Duodenal mucosa (tissue), 2 donors: ENCODE measurements around the gene RITA1.

Experiments
- H3K27ac ChIP-seq: one replicate; pipeline ENCODE4 v1.7.0; 2013; ENCODE audit warnings: low read depth, low read length
- H3K27me3 ChIP-seq, 2 donors: one replicate each; pipeline ENCODE4 v1.7.0; 2013; ENCODE audit warnings: low read length in 2 of 2, control low read depth in 1 of 2; ENCODE audit not compliant: insufficient read depth in 2 of 2, control insufficient read depth in 1 of 2
- H3K36me3 ChIP-seq, 2 donors: one replicate each; pipeline ENCODE4 v1.7.0; 2013; ENCODE audit warnings: low read length in 2 of 2, control low read depth in 1 of 2; ENCODE audit not compliant: insufficient read depth in 2 of 2, control insufficient read depth in 1 of 2
- H3K4me1 ChIP-seq, 2 donors: one replicate each; pipeline ENCODE4 v1.7.0; 2013; ENCODE audit warnings: low read length in 2 of 2, control low read depth in 1 of 2; ENCODE audit not compliant: insufficient read depth in 2 of 2, control insufficient read depth in 1 of 2
- H3K4me3 ChIP-seq, 2 donors: one replicate each; pipeline ENCODE4 v1.7.0; 2013; ENCODE audit warnings: low read length in 2 of 2, low read depth in 1 of 2
- H3K9ac ChIP-seq, 2 donors: one replicate each; pipeline ENCODE4 v1.7.0; 2013; ENCODE audit warnings: low read length in 2 of 2, low read depth in 1 of 2
- H3K9me3 ChIP-seq, 2 donors: one replicate each; pipeline ENCODE4 v1.7.0; 2013; ENCODE audit warnings: low read length in 2 of 2, control low read depth in 1 of 2; ENCODE audit not compliant: control insufficient read depth in 1 of 2

The RITA1 gene

DNA sequence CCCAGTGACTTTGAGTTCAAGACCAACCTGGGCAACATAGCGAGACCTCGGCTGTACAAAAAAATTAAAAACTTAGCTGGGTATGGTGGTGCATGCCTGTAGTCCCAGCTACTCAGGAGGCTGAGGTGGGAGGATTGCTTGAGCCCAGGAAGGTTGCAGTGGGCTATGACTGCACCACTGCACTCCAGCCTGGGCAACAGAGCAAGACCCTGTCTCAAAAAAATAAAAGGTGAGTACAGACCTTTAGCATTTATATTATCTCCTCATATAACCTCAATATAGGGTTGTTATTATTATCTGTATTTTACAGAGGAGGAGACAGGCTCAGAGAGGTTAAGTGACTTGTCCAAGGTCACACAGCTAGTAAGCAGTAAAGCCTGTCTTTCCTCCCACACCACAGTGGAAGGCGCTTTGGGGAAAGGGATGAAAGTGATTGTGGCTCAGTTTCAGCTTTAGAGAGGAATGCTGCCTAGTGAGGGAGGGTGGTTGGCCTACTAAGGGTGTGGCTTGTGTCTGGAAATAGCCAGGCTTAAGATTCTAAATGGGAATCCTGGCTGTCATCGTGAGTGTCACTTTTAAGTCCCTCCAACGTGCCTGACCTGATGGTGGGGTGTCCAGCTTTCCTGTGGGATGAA, 43.0 kb downstream of the RITA1 start:
- no peak overlapping the region for H3K9ac ChIP-seq
- H3K36me3 ChIP-seq, result peaks cover 40 to 58% of the 10 kb centered on the region in 2 donors
- H3K4me3 ChIP-seq, result no peak overlapping the region
- peaks cover 41 to 48% of the 10 kb centered on the region in 2 donors for H3K4me1 ChIP-seq
- no peaks in the 10 kb centered on the region for H3K27me3 ChIP-seq
- H3K27ac ChIP-seq, result no peak overlapping the region
- no peaks in the 10 kb centered on the region for H3K9me3 ChIP-seq

DNA sequence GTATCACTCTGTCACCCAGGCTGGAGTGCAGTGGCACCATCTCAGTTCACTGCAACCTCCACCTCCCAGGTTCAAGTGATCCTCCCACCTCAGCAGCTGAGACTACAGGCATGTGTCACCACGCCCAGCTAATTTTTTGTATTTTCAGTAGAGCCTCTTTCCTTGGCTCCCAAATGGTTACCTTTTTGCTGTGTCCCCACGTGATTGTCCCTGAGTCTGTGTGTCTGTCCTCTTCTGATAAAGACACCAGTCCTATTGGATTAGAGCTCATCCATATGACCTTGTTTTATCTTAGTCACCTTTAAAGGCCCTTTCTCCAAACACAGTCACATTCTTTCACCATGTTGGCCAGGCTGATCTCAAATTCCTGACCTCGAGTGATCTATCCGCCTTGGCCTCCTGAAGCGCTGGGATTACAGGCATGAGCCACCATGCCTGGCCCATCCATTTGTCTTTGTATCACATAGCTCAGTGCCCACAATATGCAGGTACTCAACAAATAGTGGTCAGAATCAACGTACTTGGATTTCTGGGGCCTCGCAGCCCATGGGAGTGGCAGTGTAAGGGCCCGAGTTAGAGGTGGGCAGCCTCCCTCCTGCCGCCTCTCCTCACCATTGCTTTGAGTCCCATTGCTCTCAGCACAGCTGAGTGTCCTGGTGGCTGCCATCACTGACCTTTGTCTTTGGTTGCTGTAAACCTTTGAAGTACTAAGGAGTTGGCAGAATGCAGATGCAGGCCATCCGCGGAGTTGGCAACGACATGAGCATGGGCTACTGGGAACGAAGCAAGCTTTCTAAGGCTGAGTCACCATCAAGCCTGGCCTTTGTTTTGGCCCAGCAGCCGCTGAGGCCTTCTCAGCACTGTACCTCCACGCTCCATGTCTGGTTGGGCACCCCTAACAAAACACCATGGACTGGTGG, 45.1 kb downstream of the RITA1 start:
- H3K4me1 ChIP-seq, result peaks cover 36 to 41% of the 10 kb centered on the region in 2 donors
- H3K9me3 ChIP-seq, result no peaks in the 10 kb centered on the region
- no peak overlapping the region for H3K27ac ChIP-seq
- H3K9ac ChIP-seq, result no peak overlapping the region
- no peaks in the 10 kb centered on the region for H3K27me3 ChIP-seq
- no peak overlapping the region for H3K4me3 ChIP-seq
- peaks cover 40 to 72% of the 10 kb centered on the region in 2 donors for H3K36me3 ChIP-seq

DNA sequence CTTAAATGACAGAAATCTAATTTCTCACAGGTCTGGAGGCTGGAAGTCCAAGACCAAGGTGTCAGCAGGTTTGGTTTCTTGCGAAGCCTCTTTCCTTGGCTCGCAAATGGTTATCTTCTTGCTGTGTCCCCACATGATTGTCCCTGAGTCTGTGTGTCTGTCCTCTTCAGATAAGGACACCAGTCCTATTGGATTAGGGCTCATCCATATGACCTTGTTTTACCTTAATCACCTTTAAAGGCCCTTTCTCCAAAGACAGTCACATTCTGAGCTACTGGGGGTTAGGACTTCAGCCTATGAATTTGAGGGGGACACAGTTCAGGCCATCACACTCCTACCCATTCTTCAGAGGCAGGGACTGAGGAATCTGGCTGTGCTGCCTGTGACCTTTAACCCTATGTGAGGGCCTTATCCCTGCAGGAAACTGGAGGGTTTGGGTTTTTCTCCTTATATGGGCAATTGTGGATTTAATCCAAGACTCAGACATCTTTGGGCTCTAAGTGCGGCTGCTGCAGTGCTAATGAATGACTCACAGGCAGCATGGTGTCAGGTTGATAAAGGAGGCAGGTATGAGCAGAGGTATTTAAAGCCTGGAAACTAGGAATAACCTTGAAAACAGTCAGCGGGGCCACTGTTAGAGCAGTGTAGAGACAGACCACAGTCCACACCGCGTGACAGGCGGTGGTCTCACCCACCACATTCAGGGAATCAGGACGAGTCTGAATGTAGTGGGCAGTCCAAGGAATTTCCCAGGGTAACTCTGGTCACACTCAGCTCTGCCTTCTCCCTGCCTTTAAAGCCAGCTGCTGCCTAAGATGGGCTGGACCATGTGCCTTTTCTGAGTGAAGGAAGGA, 45.9 kb downstream of the RITA1 start:
- H3K4me3 ChIP-seq, result no peak overlapping the region
- peaks cover 44 to 50% of the 10 kb centered on the region in 2 donors for H3K4me1 ChIP-seq
- no peak overlapping the region for H3K27ac ChIP-seq

DNA sequence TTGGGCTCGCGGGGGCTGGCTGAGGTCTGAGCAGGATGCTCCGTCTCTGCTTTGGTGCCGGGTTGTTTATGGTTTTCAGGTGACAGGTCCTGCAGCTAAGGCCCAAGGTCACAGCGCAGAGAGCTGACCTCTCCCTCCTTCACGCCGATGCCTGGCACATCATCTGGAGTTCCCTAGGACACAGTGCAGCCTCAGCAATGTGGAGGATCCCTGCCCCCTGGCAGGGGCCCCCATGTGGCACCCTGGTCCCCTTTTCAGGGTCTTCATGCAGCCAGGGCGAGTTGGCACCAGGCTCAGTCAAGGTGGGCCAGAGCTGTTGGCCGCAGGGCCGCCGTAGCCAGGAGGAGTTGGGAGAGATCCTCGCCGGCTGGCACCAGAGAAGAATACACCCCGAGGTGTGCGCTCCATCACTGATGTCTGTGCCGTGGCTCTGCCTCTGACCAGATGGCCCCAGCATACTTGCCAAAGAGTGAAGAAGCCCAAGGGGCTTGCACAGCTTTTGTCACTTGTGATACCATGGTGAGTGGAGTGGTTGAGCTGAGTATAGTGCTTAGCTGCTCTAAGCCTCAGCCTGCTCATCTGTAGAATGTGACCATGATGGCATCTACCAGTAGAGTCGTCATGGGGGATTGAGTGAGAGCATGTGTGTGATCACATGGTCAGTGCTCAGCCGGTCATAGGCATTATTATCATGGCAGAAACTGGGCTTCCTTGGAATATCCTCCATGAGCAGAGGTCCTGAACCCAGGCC, 46.7 kb downstream of the RITA1 start:
- H3K36me3 ChIP-seq, result peaks cover 39 to 68% of the 10 kb centered on the region in 2 donors
- H3K27ac ChIP-seq, result no peak overlapping the region
- H3K4me1 ChIP-seq, result peaks cover 52 to 55% of the 10 kb centered on the region in 2 donors
- no peaks in the 10 kb centered on the region for H3K9me3 ChIP-seq
- no peaks in the 10 kb centered on the region for H3K27me3 ChIP-seq
- H3K9ac ChIP-seq, result no peak overlapping the region
- no peak overlapping the region for H3K4me3 ChIP-seq

More for the DNA sequence above, 45.9 kb downstream of the RITA1 start:
- Histone ChIP-seq H3K9me3 (no peaks in the 10 kb centered on the region), H3K27me3 (no peaks in the 10 kb centered on the region), H3K9ac (no peak overlapping the region), H3K36me3 (peaks cover 45 to 73% of the 10 kb centered on the region in 2 donors)

DNA sequence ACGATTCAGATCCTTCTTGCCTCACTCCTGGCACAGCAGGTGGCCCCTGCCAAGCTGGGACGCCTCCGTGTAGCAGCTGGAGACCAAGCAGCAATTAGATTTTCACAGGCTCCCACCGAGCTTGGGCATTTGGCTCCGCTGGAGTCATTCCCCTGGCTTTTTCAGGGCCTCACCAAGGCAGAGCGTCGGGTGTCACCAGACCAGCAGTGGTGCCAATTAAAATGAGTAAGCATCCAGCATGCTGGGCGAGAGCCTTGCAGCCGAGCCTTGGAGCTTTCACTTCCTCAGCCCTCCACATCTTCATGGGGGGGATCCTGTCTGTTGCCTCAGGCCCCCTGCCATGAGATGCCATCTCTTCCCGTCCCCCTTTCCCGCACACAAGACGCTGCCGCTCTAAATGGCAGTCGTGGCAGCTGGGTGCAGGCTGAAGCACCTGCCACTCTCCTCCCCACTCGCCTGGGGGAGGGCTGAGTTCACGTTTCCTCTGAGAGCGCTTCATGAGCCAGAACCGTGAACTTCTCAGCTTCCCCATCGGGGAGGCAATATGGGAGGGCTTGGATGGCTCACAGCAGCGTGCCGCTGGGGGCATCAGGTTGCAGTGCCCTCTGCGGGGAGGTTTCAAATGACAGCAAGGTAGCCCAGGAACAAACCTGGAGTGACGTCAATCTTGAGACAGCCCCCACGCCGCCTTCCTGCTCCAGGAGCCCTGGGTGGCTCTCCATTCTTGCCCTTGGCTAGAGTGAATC, 47.5 kb downstream of the RITA1 start:
- Histone ChIP-seq H3K9ac (no peak overlapping the region), H3K9me3 (no peaks in the 10 kb centered on the region), H3K27ac (no peak overlapping the region), H3K4me3 (no peak overlapping the region), H3K4me1 (peaks cover 58 to 59% of the 10 kb centered on the region in 2 donors), H3K27me3 (no peaks in the 10 kb centered on the region), H3K36me3 (peaks cover 36 to 60% of the 10 kb centered on the region in 2 donors)

DNA sequence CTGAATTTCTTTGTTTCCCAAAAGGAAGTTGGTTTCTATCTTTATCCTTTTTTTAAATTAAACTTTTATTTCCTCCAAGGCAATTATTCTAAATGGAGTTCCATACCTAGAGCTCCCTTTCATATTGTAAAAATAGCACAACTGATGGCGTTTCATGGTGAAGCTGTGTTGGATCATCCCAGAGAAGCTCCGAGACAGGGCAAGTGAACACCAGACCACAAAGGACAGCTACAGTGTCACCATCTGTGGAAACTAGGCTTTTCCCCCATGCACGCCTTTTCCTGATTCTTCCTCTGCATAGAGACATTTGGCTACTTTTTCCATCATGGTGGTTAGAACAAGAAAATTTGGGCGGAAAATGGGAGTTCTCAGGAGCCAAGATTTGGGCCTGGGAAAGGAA, 48.4 kb downstream of the RITA1 start:
- H3K27ac ChIP-seq, result no peak overlapping the region
- H3K27me3 ChIP-seq, result no peaks in the 10 kb centered on the region
- no peak overlapping the region for H3K4me3 ChIP-seq
- H3K9ac ChIP-seq, result no peak overlapping the region
- peaks cover 60 to 63% of the 10 kb centered on the region in 2 donors for H3K4me1 ChIP-seq
- no peaks in the 10 kb centered on the region for H3K9me3 ChIP-seq
- H3K36me3 ChIP-seq, result peaks cover 34 to 55% of the 10 kb centered on the region in 2 donors

DNA sequence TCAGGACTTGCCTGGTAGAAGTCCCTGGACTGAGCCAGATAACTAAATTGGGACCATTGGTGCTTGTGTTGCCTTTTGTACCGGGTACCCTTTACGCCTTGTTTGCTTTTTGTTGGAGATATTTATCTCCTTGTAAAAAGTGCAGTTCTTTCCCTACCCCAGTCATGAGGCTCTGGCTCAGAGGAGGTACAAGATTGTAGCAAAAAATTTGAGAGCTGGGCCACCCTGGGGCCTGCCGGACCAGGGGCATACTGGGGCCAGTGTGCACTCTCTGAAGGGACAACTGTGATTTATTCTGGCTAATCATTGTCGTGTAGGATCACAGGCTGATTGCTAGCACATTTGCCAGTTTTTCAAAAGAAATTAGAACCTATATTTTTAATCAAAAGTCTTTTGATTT, 49.0 kb downstream of the RITA1 start:
- no peaks in the 10 kb centered on the region for H3K27me3 ChIP-seq
- no peak overlapping the region for H3K4me3 ChIP-seq
- H3K36me3 ChIP-seq, result peaks cover 34 to 51% of the 10 kb centered on the region in 2 donors
- H3K27ac ChIP-seq, result no peak overlapping the region
- H3K9ac ChIP-seq, result no peak overlapping the region
- H3K9me3 ChIP-seq, result no peaks in the 10 kb centered on the region
- peaks cover 59 to 63% of the 10 kb centered on the region in 2 donors for H3K4me1 ChIP-seq

DNA sequence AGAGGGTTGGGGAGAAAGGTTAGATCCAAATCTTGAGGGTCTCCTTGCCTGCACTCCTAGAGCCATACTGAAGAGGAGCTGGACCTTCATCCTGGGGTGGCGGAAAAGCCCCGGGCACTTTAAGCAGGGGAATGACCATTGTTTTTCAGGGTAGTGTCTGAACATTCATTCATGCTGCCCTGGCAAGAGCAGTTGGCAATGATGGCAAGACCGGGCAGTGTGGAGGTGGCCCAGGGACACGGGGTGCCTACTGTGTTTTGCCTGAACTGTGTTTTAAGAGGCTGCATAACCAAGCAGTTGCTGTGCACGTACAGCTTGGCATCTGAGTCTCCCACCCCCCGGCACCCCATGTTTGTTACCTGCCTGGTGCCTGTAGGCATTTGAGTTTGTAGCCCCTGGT, 50.5 kb downstream of the RITA1 start:
- peaks cover 32 to 43% of the 10 kb centered on the region in 2 donors for H3K36me3 ChIP-seq
- H3K9me3 ChIP-seq, result no peaks in the 10 kb centered on the region
- no peak overlapping the region for H3K4me3 ChIP-seq
- peak overlapping the region in 1 of 2 donors; percentile 13 for H3K9ac ChIP-seq
- peaks cover 61 to 66% of the 10 kb centered on the region in 2 donors for H3K4me1 ChIP-seq
- no peaks in the 10 kb centered on the region for H3K27me3 ChIP-seq
- H3K27ac ChIP-seq, result no peak overlapping the region
